Upper lobe of left lung (tissue), 6 donors: ENCODE measurements around the gene PUS7L. TPM values are rescaled to one million over a fixed set of nuclear protein-coding genes. Genes with fewer than 3 reads are reported as not detected.

Experiments used
- ATAC-seq, 2 donors: fragments of 200-7000 bp; cut with Tn5 transposase; one replicate each; pipeline ENCODE4 v1.9.1; 2022; ENCODE audit warnings: mild to moderate bottlenecking in 2 of 2, moderate library complexity in 2 of 2; ENCODE audit not compliant: low FRiP score in 2 of 2
- DNase-seq, 2 donors: peaks; one replicate each; pipeline ENCODE4 v3.0.0-alpha.2; 2019 to 2020
- H3K27ac ChIP-seq, 4 donors: fragments of 200-600 bp; sonication (generic); one replicate each; pipeline ENCODE4 v1.5.1; 2016 to 2019
- H3K27me3 ChIP-seq, 4 donors: fragments of 200-600 bp; sonication (generic); one replicate each; pipeline ENCODE4 v1.5.1; 2017 to 2019
- H3K36me3 ChIP-seq, 4 donors: fragments of 200-600 bp; sonication (generic); one replicate each; pipeline ENCODE4 v1.5.1; 2016 to 2019
- H3K4me1 ChIP-seq, 4 donors: fragments of 200-600 bp; sonication (generic); one replicate each; pipeline ENCODE4 v1.5.1; 2018 to 2019
- H3K4me3 ChIP-seq, 4 donors: fragments of 200-600 bp; sonication (generic); one replicate each; pipeline ENCODE4 v1.5.1; 2017 to 2019; ENCODE audit warnings: mild to moderate bottlenecking in 2 of 4, moderate library complexity in 1 of 4
- H3K9me3 ChIP-seq, 4 donors: fragments of 200-600 bp; sonication (generic); one replicate each; pipeline ENCODE4 v1.5.1; 2018 to 2019
- EP300 ChIP-seq, 4 donors: sonication (generic); formaldehyde crosslinking; IDR thresholded peaks; one replicate each; pipeline ENCODE4 v1.5.1; 2017; ENCODE audit warnings: antibody characterized with exemption in 4 of 4, control low read depth in 2 of 4
- POLR2A ChIP-seq, 4 donors: fragments of 450-650 bp; IDR thresholded peaks; one replicate each; pipeline ENCODE4 v1.5.1; 2016 to 2017; ENCODE audit warnings: antibody characterized with exemption in 4 of 4, mild to moderate bottlenecking in 2 of 4
- POLR2AphosphoS5 ChIP-seq, 2 donors: sonication (generic); formaldehyde crosslinking; IDR thresholded peaks; one replicate each; pipeline ENCODE4 v1.5.1; 2017; ENCODE audit warnings: antibody characterized with exemption in 2 of 2
- WGBS, 2 donors: methylation state at CpG; one replicate each; pipeline ENCODE4 v1.1.5; 2017 to 2018; 5-methylcytosine and 5-hydroxymethylcytosine counted together
- total RNA-seq, 6 donors: library from RNA; depleted of rRNA in 4 of 6; stranded (reverse); fragments of >200 nt in 4 of 6; gene quantifications; one replicate each; pipeline versions ENCODE4 v1.1.0 to v1.2.1, GENCODE V29; 2016 to 2021
- TF ChIP-seq, protein P1 (sequence below), 6 experiments: fragments of 450-650 bp in 4 of 6; fragments of 200-600 bp in 2 of 6; sonication (generic) in 2 of 6; IDR thresholded peaks; one replicate each; pipeline ENCODE4 v1.5.1; 2016 to 2019; ENCODE audit warnings: antibody characterized with exemption in 6 of 6
- donor health status: DM: no; HTN: no; CAD: no; lungs with moderate emphysema.
- donor health status: DM: no; HTN: yes; CAD: no; lungs with severe emphysema.

PUS7L gene
- total RNA-seq, 6 donors from 2014 or later = 1.8 to 10.6 (median 8.8) TPM

DNA sequence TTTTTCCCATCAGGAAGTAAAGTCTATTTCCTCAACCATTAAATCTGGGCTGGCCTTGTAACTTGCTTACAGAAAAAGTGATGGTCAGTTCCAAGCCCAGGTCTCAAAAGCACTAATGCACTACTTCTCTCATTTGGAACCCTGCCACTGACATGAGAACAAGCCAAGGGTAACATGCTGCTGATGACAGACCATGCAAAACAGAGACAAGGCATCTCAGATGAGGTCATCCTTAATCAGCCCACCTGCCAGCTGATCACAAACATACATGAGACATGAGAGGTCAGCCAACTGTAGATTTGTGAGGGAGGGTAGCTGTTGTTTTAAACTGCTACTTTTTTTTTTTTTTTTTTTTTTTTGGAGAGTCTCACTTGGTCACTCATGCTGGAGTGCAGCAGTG, 31.4 kb upstream of the PUS7L start:
- TF ChIP-seq, protein P1, sequence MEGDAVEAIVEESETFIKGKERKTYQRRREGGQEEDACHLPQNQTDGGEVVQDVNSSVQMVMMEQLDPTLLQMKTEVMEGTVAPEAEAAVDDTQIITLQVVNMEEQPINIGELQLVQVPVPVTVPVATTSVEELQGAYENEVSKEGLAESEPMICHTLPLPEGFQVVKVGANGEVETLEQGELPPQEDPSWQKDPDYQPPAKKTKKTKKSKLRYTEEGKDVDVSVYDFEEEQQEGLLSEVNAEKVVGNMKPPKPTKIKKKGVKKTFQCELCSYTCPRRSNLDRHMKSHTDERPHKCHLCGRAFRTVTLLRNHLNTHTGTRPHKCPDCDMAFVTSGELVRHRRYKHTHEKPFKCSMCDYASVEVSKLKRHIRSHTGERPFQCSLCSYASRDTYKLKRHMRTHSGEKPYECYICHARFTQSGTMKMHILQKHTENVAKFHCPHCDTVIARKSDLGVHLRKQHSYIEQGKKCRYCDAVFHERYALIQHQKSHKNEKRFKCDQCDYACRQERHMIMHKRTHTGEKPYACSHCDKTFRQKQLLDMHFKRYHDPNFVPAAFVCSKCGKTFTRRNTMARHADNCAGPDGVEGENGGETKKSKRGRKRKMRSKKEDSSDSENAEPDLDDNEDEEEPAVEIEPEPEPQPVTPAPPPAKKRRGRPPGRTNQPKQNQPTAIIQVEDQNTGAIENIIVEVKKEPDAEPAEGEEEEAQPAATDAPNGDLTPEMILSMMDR (IDR thresholded peaks at IDR 0.05) = no peak
- TF ChIP-seq POLR2A (IDR thresholded peaks at IDR 0.05) (no peak), EP300 (IDR thresholded peaks at IDR 0.05) (no peak), POLR2AphosphoS5 (IDR thresholded peaks at IDR 0.05) (no peak)
- ATAC-seq = no peak
- H3K4me1 ChIP-seq = no peaks in the 10 kb centered on the region
- no peaks in the 10 kb centered on the region for H3K27me3 ChIP-seq
- no peak overlapping the region for H3K27ac ChIP-seq
- no peak for DNase-seq
- no peak overlapping the region for H3K4me3 ChIP-seq
- no peaks in the 10 kb centered on the region for H3K9me3 ChIP-seq
- H3K36me3 ChIP-seq = peaks cover 10 to 39% (median 16%) of the 10 kb centered on the region in 4 donors

DNA sequence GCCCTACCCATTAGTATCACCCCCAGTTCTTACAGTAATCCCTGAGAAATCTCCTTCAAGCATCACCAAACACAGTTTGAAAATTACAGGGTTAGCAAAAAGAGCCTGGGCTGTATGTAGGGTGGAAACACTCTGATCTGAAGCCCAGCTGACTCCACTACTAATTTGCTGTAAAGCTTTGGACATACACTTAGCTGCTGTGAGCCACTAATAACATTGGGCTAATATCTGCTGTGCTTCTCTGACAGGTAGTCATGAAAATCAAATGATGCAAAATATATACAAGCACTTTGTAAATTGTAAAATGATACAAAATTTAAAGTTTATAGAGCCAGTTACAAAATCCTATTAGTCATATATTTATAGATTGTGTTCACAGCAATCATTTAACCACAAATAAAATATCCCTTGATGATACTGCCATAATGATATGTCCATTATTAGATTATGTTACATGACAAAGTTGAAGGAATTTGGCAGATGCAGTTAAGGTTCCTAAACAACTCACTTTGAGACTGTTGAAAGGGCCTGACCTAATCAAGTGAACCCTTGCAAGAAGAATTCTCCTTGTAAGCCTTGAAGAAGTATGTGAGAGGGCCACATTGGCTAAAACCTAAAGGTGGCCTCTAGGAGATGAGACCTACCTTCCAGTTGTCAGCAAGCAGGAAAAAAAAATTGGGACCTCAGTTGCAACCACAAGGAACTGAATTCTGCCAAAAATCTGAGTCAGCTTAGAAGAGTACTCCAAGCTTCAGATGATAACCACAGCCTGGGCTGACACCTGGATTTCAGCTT, 28.5 kb upstream of the PUS7L start:
- Histone ChIP-seq H3K36me3 (peaks cover 15 to 57% (median 33%) of the 10 kb centered on the region in 4 donors), H3K4me3 (no peak overlapping the region)

DNA sequence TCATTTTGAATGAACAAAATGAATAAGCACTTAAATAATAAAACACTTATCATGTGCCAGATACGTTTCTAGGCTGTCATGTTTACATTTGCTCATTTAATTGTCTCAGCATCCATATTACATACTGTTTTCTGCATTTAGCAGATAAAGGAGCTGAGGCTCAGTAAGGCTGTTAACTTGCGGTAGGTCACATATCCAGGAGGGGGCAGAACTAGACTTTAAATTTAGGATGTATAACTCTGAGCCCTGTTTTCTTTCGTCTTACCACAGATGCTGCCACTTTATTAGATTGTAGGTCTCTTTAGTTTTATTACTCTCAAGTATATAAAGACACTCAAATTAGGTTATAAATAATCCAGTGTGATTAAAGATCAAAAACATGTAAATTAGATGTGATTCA, 17.9 kb upstream of the PUS7L start:
- TF ChIP-seq, protein P1 (IDR thresholded peaks at IDR 0.05) = peak in 2 of 6 experiments; percentile 19 to 36
- no peak for TF ChIP-seq POLR2AphosphoS5 (IDR thresholded peaks at IDR 0.05)
- no peaks in the 10 kb centered on the region for H3K27me3 ChIP-seq
- peaks cover 4 to 84% (median 53%) of the 10 kb centered on the region in 4 donors for H3K36me3 ChIP-seq
- ATAC-seq (no peak), DNase-seq (no peak)
- no peaks in the 10 kb centered on the region for H3K4me1 ChIP-seq
- no peak overlapping the region for H3K27ac ChIP-seq
- WGBS, 2 donors = 67 to 72% methylated on average over 3 of the region's 3 CpGs
- no peak overlapping the region for H3K4me3 ChIP-seq
- no peaks in the 10 kb centered on the region for H3K9me3 ChIP-seq

More for the DNA sequence above, 28.5 kb upstream of the PUS7L start:
- DNase-seq (no peak), ATAC-seq (no peak)
- no peak for TF ChIP-seq POLR2A (IDR thresholded peaks at IDR 0.05)
- TF ChIP-seq POLR2AphosphoS5 (IDR thresholded peaks at IDR 0.05) = no peak
- no peak for TF ChIP-seq EP300 (IDR thresholded peaks at IDR 0.05)
- TF ChIP-seq, protein P1 (IDR thresholded peaks at IDR 0.05) = no peak
- Histone ChIP-seq H3K27me3 (no peaks in the 10 kb centered on the region), H3K4me1 (no peaks in the 10 kb centered on the region), H3K27ac (no peak overlapping the region), H3K9me3 (no peaks in the 10 kb centered on the region)

DNA sequence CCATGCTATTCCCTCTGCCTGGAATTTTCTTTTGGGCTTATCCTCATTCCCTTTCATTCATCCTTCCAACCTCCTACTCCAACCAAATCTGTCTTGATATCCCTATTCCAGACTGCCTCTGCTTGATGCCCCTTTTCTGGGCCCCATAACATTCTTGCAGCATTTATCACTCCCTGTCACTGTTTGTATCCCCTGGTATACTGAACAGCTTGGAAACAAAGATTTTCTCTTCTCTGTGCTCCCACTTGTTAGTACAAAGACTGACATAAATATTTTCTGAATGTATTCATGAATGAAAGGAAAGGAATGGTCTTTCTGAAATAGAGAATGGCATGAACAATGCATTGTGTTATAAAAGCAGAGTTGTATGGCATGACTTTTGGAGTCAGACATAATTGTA, 7.7 kb upstream of the PUS7L start:
- H3K4me3 ChIP-seq = no peak overlapping the region
- no peak for DNase-seq
- peaks cover 0 to 9% (median 8%) of the 10 kb centered on the region in 4 donors for H3K4me1 ChIP-seq
- ATAC-seq = no peak
- no peak overlapping the region for H3K27ac ChIP-seq
- H3K27me3 ChIP-seq = no peaks in the 10 kb centered on the region
- H3K9me3 ChIP-seq = no peaks in the 10 kb centered on the region
- peaks cover 0 to 34% (median 8%) of the 10 kb centered on the region in 4 donors for H3K36me3 ChIP-seq
- no peak for TF ChIP-seq POLR2A (IDR thresholded peaks at IDR 0.05)
- no peak for TF ChIP-seq EP300 (IDR thresholded peaks at IDR 0.05)
- no peak for TF ChIP-seq POLR2AphosphoS5 (IDR thresholded peaks at IDR 0.05)
- TF ChIP-seq, protein P1 (IDR thresholded peaks at IDR 0.05) = no peak

DNA sequence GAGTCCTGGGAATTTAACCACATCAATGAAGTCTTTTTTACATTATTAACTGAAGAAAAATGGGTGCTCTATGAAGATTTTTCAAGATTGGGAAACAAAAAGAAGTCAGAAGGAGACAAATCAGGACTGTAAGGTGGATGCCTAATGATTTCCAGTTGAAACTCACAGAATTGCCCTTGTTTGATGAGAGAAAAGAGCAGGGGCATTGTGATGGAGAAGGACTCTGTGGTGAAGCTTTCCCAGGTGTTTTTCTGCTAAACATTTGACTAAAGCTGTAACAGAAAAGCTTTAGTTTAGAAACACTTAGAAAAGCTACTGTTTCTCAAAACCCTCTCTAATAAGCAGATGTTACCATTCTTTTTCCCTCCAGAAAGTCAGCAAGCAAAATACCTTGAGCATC, 5.9 kb upstream of the PUS7L start:
- DNase-seq (no peak), ATAC-seq (no peak)
- H3K4me3 ChIP-seq = no peak overlapping the region
- no peak for TF ChIP-seq EP300 (IDR thresholded peaks at IDR 0.05)
- TF ChIP-seq, protein P1 (IDR thresholded peaks at IDR 0.05) = no peak
- no peak for TF ChIP-seq POLR2A (IDR thresholded peaks at IDR 0.05)
- TF ChIP-seq POLR2AphosphoS5 (IDR thresholded peaks at IDR 0.05) = no peak
- H3K9me3 ChIP-seq = no peaks in the 10 kb centered on the region
- H3K27me3 ChIP-seq = no peaks in the 10 kb centered on the region
- no peak overlapping the region for H3K27ac ChIP-seq
- peaks cover 0 to 17% (median 5%) of the 10 kb centered on the region in 4 donors for H3K36me3 ChIP-seq
- H3K4me1 ChIP-seq = peaks cover 10 to 27% (median 25%) of the 10 kb centered on the region in 4 donors
